ENCODE results near the gene SNRPD3. TPM values are rescaled to one million over a fixed set of nuclear protein-coding genes. Genes with fewer than 3 reads are reported as not detected.

Gene SNRPD3
- total RNA-seq, 1 donor = 112 TPM

DNA sequence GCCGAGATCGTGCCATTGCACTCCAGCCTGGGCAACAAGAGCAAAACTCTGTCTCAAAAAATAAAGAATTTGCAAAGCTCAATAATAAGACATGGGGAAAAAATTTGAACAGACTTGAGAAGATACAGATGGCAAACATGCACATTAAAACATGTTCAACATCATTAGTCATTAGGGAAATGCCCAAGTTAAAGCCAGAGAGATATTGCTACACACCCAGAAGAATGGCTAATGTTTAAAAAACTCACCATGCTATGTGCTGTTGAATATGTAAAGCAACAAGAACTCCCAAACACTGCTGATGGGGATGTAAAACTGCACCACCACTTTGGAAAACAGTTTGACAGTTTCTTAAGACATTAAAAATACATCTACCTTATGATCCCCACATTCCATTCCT lies 24.5 kb downstream of the SNRPD3 start:
- peak; percentile 95 for DNase-seq (ENCODE audit: low read depth)
- no peak overlapping the region for H3K4me3 ChIP-seq (ENCODE audit: low read depth, low read length)
- TF ChIP-seq, protein P1, sequence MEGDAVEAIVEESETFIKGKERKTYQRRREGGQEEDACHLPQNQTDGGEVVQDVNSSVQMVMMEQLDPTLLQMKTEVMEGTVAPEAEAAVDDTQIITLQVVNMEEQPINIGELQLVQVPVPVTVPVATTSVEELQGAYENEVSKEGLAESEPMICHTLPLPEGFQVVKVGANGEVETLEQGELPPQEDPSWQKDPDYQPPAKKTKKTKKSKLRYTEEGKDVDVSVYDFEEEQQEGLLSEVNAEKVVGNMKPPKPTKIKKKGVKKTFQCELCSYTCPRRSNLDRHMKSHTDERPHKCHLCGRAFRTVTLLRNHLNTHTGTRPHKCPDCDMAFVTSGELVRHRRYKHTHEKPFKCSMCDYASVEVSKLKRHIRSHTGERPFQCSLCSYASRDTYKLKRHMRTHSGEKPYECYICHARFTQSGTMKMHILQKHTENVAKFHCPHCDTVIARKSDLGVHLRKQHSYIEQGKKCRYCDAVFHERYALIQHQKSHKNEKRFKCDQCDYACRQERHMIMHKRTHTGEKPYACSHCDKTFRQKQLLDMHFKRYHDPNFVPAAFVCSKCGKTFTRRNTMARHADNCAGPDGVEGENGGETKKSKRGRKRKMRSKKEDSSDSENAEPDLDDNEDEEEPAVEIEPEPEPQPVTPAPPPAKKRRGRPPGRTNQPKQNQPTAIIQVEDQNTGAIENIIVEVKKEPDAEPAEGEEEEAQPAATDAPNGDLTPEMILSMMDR (IDR thresholded peaks at IDR 0.05; ENCODE audit: insufficient read depth, low read length) = no peak

DNA sequence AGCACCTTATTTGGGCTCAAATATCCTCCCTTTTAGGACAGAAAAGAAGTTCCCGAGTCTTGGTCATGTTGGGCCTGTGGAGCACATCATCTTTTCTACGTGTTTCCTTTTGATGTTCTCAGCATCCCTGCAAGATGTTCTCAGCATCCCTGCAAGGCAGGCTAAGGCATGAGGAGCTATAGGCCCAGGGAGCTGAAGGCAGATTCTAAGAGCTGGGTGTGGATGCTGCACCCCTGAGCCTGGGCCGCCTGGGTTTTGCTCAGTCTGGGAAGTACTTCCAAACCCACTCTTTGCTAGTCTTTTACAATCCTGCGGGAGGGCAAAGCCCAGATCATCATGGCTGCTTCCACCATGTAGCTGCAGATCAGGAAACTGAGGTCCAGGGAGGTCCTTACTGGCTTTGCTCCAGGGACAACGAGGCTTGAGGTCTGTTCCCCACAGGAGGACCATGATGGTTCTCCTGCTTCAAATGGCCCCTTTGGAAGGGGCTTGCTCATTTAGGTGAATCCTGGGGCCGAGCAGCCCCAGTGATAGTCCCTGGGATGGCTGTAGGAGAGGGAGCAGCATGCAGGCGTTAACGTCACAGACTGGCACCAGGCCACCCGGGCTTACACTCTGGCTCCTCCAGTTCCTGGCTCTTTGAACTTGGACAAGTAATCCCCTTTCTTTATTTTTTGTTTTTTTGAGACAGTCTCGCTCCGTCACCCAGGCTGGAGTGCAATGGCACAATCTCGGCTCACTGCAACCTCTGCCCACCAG lies 26.4 kb downstream of the SNRPD3 start:
- no peak overlapping the region for H3K4me3 ChIP-seq (ENCODE audit: low read depth, low read length)
- TF ChIP-seq, protein P1 (IDR thresholded peaks at IDR 0.05; ENCODE audit: insufficient read depth, low read length) = no peak
- peak; percentile 35 for DNase-seq (ENCODE audit: low read depth)

DNA sequence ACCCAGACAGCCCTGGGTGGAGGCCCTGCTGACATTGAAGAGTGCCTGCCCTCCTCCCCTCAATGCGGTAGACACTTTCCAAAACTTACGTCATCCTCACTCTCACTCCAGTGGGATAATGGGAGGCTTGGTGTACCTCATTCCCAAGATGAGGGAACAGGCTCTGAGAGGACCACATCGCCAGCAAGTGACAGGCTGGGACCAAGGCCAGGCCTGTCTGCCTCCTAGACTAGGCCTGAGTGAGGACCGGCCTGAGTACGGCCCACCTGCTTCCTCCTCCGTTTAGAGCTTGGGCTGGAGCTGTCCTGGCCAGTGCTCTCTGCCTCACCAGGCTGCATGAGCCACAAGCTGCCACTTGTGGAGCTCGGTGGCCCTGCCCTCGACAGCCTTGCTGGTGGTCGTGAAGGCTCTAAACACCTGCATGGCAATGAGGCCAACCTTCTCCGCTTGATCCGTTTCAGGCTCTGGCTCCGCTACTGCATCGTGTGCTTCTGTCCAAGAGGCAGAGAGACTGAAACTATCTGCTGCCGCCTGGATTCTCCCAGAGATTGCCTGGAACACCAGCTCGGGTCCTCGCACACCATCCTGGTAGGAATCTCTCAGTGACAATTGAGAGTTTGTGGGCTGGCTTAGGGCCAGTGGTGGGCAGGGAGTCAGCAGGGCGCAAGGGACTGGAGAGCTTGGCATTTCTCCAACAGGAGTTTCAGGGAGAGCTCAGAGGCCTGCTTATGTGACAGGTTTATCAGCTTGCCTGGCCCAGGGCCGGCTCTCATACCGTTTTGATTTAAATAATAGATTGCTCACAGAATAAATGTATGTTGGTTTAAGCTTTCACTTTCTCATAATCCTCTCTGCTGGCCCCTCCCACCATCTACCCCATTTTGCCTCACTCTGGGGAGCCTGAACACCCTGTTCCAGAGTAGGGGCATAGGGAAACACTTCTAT lies 27.7 kb downstream of the SNRPD3 start:
- peak; percentile 83 for DNase-seq (ENCODE audit: low read depth)
- TF ChIP-seq, protein P1 (IDR thresholded peaks at IDR 0.05; ENCODE audit: insufficient read depth, low read length) = no peak
- peak overlapping the region; percentile 35 for H3K4me3 ChIP-seq (ENCODE audit: low read depth, low read length)

DNA sequence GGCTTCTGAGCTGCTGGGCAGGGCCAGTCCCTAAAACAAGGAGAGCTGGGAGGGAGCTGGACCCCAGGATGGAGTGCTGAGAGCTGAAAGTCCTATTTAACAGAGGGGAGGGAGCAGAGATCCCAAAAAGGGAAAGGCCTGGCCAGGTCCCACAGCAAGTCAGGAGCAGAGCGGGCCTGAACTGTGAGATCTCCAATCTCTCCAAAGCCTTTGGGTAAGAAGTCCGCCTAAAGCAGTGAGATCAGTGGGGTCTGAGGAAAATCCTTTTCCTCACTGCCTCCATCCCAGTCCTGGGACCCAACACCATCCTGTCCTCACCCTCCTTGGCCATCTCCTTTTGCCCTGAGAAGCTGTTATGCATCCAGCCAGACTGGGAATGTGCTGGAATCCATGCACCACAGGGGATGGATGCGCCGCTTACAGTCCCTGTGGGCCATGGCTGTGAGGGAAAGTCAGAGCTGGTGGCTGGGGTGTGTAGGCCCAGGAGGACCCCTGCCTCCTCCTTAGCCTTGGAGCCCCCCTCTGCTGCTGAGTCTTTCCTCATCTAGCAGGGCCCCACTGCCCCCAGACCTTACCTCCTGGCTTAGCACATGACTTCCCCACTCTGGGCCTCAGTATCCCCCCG lies 28.5 kb downstream of the SNRPD3 start:
- TF ChIP-seq, protein P1 (IDR thresholded peaks at IDR 0.05; ENCODE audit: insufficient read depth, low read length) = no peak
- no peak for DNase-seq (ENCODE audit: low read depth)
- H3K4me3 ChIP-seq (ENCODE audit: low read depth, low read length) = peak overlapping the region; percentile 28

DNA sequence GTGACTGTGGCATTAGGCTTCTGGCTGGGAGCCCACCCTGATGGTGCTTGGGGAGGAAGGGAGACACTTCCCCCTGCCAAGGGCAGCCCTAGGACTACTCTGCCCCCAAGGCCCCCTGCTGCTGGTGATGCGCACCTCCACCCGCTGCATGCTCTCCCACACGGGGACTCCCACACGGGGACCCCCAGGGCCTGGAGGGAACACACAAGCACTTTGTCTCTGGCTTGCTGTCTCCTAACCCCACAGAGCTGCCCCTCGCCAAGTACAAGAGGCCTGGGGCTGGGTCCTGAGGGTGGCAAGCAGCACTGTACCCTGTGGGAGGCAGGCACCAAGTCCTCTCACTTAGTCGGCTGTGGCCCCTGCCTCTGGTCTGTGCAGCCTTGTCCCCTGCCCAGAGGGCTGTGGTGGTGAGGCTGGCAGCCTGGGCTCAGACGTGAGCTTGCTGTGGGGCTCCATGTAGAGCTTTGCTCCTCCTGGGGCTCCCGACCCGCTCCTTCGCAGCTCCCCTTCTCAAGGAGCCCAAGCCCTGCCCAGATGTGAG lies 29.1 kb downstream of the SNRPD3 start:
- TF ChIP-seq, protein P1 (IDR thresholded peaks at IDR 0.05; ENCODE audit: insufficient read depth, low read length) = no peak
- H3K4me3 ChIP-seq (ENCODE audit: low read depth, low read length) = no peak overlapping the region
- no peak for DNase-seq (ENCODE audit: low read depth)

DNA sequence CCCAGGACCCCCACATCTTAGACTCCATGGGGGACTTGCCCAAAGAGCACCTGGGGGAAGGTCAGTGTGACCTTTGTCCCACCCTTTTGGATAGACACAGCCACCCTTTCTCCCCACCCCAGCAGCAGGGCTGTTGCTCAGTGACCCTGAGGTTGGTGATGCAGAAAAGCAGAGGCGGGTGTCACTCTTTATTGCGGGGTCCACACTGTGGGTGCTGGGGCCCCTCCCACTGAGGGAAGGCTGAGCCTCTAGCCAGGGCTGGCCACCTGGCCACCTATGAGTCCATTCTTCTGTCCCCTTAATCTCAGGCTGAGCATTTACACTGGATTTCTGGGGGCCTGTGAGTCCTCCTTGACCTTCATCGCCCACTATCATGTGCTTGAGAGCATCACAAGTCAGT lies 29.7 kb downstream of the SNRPD3 start:
- no peak overlapping the region for H3K4me3 ChIP-seq (ENCODE audit: low read depth, low read length)
- DNase-seq (ENCODE audit: low read depth) = no peak
- TF ChIP-seq, protein P1 (IDR thresholded peaks at IDR 0.05; ENCODE audit: insufficient read depth, low read length) = no peak

All from fibroblast of the aortic adventitia (primary cell).